Stimulated activated CD8-positive, alpha-beta memory T cell treated with anti-CD3 and anti-CD28 coated beads, Interleukin-12 subunit alpha, Interleukin-12 subunit beta, amount 100 ng/mL, for 24 hours (primary cell): ENCODE measurements around the gene TICRR.

ENCODE experiments used
- DNase-seq: peaks from one replicate; pipeline ENCODE4 v3.0.0-alpha.2; 2020; ENCODE audit errors: extremely low read depth

The TICRR gene

DNA sequence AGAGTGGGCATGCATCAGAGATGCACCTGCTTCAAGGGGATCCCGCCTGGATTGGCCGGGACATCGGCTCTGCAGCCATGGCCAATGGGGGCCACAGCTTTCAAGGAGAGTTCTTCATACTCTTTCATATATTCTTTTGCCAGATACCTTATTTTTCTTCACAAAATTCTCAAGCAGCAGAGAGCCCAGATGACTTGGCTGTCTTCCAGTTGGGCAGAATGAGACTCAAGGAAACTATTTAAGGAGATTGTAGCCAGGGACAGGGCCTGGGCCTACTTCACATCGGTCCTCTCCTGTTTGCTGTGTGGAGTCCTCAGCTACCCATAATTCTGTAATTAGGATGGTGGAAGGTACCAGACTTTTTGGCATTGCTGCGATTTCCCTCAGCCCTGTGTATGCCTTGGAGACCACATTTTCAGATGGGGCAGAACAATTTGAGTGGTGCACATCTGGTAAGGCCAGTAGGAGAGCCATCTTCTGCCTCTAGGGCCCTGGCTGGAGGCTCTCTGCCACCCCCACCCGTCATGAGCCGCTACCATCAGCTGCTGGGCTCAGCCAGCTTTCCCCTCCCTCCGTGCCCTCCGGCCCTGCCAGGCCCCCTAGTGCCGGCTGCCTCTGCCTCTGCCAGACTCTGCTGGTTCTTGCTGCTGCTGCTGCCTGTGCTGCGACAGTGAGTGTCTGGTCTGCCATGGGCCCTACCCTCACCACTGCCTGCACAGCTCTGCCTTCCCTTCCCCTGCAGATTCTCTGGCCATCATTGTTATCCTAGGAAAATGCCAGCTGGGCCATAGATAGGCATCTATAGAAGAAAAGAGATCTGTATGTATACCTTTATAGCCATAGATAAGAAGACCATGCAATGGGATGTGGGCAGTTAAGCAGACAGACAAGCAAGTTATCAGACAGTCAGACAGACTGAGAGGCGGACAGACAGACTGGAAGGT lies 97.2 kb downstream of the TICRR start:
- no peak for DNase-seq

DNA sequence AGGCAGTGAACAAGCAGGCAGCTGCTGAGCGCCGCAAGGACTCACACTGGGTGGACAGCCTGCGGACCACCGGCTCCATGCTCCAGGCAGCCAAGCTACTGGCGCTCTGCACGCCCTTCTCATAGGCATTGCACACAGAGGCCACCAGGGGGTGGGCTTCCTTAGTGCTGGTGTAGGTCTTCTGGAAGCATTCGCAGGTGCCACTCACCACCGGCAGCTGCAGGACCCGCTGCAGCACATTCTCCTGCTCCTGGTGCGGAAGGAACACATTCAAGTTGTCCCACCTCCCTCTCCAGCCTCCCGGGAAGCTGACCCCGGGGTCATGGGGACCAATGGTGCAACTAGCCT lies 97.9 kb downstream of the TICRR start:
- DNase-seq = no peak

DNA sequence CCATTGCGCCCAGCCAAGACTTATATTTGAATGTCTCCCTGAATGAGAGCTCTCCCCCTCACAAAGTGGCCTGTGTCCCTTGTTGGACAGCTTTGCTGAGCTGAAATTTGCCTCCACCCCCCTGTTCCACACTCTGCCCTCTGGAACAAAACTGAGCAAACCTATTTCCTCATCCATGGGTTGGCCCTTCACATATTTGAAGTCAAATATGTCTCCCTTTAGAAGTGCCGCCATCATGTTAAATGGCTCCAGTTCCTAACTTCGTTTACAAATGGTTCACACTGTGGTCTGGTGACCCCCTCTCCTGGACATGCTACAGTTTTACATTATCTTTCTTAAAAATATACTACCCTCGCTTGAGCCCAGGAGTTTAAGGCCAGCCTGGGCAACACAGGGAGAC lies 99.3 kb downstream of the TICRR start:
- DNase-seq = no peak

DNA sequence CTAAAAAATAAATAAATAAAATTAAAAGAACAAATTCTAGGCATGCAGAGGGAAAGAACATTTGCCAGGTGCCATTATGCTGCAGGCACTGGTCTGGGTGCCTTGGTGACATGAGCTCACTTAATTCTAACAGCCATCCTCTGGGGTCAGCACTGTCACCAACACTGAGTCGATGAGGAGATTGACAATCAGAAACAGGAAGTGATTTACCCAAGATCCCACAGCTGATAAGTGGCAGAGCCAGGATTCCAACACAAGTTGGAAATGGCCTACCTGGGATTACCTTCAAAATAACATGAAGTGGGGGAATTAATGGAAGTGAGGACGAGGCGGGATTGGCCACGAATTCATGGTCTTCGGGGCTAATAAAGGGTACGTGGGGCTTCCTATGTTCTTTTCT lies 100.3 kb downstream of the TICRR start:
- DNase-seq = no peak

DNA sequence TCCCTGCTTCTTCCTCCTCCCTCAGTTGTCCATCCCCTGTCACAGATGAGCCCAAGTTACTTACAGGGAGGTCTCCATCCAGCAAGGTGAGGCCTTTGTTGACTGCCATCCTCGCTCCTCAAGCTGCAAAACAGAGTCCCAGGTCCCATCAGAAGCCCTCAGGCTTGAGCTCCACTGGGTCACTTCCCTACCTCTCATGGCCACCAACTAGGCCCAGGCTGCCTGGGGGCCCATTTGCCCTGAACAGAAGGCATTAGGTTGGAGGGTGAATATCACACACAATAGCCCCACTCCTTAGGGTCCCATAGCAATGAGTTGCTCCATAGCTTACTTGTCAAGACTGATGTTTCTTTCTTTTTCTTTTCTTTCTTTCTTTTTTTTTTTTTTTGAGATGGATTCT lies 102.1 kb downstream of the TICRR start:
- no peak for DNase-seq
